ENCODE measurements around the gene PLCH1.

GRCh38 chr3:155741101-155741500 lies 3.8 kb downstream of the PLCH1 start:
- TF ChIP-seq, protein P1, sequence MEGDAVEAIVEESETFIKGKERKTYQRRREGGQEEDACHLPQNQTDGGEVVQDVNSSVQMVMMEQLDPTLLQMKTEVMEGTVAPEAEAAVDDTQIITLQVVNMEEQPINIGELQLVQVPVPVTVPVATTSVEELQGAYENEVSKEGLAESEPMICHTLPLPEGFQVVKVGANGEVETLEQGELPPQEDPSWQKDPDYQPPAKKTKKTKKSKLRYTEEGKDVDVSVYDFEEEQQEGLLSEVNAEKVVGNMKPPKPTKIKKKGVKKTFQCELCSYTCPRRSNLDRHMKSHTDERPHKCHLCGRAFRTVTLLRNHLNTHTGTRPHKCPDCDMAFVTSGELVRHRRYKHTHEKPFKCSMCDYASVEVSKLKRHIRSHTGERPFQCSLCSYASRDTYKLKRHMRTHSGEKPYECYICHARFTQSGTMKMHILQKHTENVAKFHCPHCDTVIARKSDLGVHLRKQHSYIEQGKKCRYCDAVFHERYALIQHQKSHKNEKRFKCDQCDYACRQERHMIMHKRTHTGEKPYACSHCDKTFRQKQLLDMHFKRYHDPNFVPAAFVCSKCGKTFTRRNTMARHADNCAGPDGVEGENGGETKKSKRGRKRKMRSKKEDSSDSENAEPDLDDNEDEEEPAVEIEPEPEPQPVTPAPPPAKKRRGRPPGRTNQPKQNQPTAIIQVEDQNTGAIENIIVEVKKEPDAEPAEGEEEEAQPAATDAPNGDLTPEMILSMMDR (IDR thresholded peaks at IDR 0.05): no peak
- TF ChIP-seq ZFX (IDR thresholded peaks at IDR 0.05; ENCODE audit: borderline replicate concordance): no peak

All from 22Rv1 (cell line).